Measurements from ENCODE around the gene ANKRD36B.
"Not testable (repeated sequence)": the region's sequence is repeated elsewhere in the genome, so short reads cannot be mapped to it uniquely, and the experiment has no call there.

DNA sequence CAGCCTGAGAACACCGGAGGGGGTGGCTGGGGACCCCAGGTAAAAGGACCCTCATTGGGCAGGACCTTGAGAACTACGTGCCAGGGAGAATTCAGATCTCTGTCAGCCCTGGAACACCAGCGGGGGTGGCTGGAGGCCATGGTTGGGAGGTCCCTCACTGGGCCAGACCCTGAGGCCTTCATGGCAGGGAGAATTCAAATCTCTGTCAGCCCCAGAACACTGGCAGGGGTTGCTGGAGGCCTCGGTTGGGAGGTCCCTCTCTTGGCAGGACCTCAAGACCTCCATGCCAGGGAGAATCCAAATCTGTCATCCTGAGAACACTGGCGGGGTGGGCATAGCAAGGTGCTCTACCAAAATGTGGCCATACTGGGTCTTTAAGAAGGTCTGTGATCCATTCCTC is 99.5 kb downstream of the ANKRD36B start:
- TF ChIP-seq, protein P1, sequence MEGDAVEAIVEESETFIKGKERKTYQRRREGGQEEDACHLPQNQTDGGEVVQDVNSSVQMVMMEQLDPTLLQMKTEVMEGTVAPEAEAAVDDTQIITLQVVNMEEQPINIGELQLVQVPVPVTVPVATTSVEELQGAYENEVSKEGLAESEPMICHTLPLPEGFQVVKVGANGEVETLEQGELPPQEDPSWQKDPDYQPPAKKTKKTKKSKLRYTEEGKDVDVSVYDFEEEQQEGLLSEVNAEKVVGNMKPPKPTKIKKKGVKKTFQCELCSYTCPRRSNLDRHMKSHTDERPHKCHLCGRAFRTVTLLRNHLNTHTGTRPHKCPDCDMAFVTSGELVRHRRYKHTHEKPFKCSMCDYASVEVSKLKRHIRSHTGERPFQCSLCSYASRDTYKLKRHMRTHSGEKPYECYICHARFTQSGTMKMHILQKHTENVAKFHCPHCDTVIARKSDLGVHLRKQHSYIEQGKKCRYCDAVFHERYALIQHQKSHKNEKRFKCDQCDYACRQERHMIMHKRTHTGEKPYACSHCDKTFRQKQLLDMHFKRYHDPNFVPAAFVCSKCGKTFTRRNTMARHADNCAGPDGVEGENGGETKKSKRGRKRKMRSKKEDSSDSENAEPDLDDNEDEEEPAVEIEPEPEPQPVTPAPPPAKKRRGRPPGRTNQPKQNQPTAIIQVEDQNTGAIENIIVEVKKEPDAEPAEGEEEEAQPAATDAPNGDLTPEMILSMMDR (IDR thresholded peaks at IDR 0.05), result not testable (repeated sequence)
- not testable (repeated sequence) for TF ChIP-seq POLR2A, POLR2AphosphoS5 (IDR thresholded peaks at IDR 0.05)

Measured in breast epithelium (tissue), 3 donors.